Stimulated activated memory B cell treated with anti-CD40 and anti-IgM and Interleukin-4, amounts not matched to agents 10 μg/mL and 1 μg/mL and 100 μg/mL, for 72 hours (primary cell): ENCODE measurements around the gene MEIS3.
"Not testable (repeated sequence)": the region's sequence is repeated elsewhere in the genome, so short reads cannot be mapped to it uniquely, and the experiment has no call there.

Experiments
- ATAC-seq: fragments of 150-1000 bp; cut with Tn5 transposase; 2 replicates; pipeline ENCODE4 v1.10.0; 2021
- H3K27ac Mint-ChIP-seq: one replicate; pipeline ENCODE4 v1.8.0; 2022; ENCODE audit warnings: mild to moderate bottlenecking, mixed read lengths
- H3K27me3 Mint-ChIP-seq: one replicate; pipeline ENCODE4 v1.8.0; 2022; ENCODE audit warnings: mixed read lengths
- H3K36me3 Mint-ChIP-seq: one replicate; pipeline ENCODE4 v1.8.0; 2022; ENCODE audit warnings: mixed read lengths
- H3K4me1 Mint-ChIP-seq: one replicate; pipeline ENCODE4 v1.8.0; 2022; ENCODE audit warnings: mixed read lengths
- H3K4me3 Mint-ChIP-seq: one replicate; pipeline ENCODE4 v1.8.0; 2022; ENCODE audit warnings: mild to moderate bottlenecking, moderate library complexity, mixed read lengths
- H3K9me3 Mint-ChIP-seq: one replicate; pipeline ENCODE4 v1.8.0; 2022; ENCODE audit warnings: mixed read lengths

Gene MEIS3

DNA sequence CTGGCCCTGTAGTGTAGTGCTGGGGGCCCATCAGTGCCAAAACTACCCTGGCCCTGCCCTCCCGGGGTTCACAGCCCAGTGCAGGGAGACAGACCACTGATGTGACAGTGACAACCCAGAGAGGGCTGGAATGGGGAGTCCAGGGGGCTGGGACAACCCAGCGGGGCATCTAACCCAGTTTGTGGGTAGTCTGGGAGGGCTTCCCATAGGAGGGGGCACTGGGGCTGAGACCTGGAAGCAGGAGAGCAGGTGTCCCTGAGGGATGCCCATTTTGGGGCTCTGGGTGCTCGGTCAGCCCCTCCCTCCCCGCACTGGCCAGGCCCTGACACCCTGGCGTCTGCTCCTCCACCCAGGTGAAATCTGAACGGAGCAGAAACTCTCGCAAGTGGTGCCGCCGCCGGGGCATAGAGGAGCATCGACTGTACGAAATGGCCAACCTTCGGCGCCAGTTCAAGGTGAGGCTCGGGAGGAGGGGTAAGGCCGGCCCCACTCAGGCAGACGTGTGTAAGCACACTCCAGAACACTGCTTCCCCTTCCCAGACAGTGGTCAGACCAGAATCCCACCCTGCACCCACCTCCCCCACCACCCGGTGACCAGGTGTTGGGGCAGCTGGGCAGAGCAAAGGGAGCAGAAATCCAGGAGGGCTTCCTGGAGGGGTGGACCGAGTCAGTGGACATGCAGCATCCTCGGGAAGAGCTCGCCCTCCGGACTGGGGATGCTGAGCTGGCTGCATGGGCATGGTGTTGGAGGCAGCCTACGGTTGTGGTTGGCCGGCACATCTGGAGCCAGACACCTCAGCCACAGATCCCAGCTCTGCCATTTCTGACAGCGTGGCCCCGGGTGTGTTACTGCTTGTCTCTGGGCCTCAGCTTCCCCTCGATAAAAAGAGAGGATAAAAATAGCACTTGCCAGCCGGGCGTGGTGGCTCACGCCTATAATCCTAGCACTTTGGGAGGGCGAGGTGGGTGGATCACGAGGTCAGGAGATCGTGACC, 45.8 kb downstream of the MEIS3 start:
- Mint-ChIP-seq H3K27ac (no peak overlapping the region), H3K4me1 (no peaks in the 10 kb centered on the region), H3K9me3 (no peaks in the 10 kb centered on the region), H3K27me3 (no peaks in the 10 kb centered on the region), H3K36me3 (peaks cover 53% of the 10 kb centered on the region), H3K4me3 (no peak overlapping the region)
- no peak for ATAC-seq

DNA sequence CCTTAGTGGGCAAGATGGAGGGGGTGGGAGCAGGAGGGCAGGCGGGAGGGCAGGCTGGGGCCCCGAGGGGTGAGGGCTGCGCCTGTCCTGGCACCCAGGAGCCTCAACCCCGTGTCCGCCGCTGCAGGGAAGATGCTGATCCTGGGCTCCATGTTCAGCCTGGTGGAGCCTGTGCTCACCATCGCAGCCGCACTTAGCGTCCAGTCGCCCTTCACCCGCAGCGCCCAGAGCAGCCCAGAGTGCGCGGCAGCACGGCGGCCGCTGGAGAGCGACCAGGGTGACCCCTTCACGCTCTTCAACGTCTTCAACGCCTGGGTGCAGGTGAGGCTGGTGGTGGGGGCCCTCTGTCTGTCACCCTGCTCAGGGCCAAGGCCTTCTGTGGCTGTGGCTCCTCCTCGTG, 46.7 kb downstream of the MEIS3 start:
- no peaks in the 10 kb centered on the region for H3K9me3 Mint-ChIP-seq
- no peaks in the 10 kb centered on the region for H3K4me1 Mint-ChIP-seq
- no peak overlapping the region for H3K27ac Mint-ChIP-seq
- H3K27me3 Mint-ChIP-seq = no peaks in the 10 kb centered on the region
- no peak overlapping the region for H3K4me3 Mint-ChIP-seq
- peaks cover 43% of the 10 kb centered on the region for H3K36me3 Mint-ChIP-seq
- ATAC-seq = no peak

DNA sequence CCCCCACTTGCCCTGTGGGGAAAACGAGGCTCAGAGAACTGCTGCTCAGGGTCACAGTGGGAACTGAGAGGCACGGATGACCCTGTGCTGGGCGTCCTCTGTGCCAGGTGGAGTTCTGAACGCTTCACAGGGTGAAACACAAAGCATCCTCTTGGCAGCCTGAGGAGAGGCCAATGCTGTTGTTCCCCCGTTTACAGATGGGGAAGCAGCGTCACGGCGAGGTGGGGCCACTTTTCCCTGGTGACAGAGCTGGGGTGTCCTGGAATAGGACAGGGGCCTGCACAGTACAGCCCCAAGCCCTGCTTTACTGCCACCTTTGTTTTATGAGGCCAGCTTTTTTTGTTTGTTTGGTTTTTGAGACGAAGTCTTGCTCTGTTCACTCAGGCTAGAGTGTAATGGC, 48.1 kb downstream of the MEIS3 start:
- peaks cover 39% of the 10 kb centered on the region for H3K36me3 Mint-ChIP-seq
- H3K27ac Mint-ChIP-seq = no peak overlapping the region
- H3K27me3 Mint-ChIP-seq = no peaks in the 10 kb centered on the region
- H3K9me3 Mint-ChIP-seq = no peaks in the 10 kb centered on the region
- no peak overlapping the region for H3K4me3 Mint-ChIP-seq
- no peak for ATAC-seq
- no peaks in the 10 kb centered on the region for H3K4me1 Mint-ChIP-seq

DNA sequence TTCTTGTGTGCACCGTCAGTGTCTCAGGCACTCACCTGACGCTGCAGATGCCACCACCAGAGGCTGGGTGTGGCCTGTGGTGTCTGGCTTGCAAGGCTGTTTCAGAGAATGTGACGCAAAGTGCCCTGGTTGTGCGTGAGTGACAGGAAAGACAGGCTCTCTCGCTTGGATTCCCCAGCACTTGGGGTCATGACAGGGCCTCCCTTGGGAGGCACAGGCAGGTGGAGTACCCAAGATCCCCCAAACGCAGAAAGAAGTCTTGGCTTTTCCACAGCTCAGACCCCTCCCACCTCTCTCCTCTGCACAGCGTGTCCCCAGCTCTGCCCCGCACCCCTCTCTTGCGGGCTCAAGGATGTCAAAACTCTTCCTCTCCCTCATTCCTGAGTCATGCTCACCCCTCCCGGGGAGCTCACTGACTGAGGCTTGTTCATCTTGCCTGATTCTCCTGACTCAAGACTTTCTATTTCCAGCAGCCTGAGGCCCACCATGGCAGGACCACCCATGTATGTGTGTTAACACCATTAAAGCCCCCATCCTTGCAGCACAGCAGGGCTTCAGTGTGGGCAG, 49.2 kb downstream of the MEIS3 start:
- H3K9me3 Mint-ChIP-seq = no peaks in the 10 kb centered on the region
- H3K4me3 Mint-ChIP-seq = no peak overlapping the region
- no peak overlapping the region for H3K27ac Mint-ChIP-seq
- no peaks in the 10 kb centered on the region for H3K27me3 Mint-ChIP-seq
- H3K4me1 Mint-ChIP-seq = no peaks in the 10 kb centered on the region
- ATAC-seq = no peak
- H3K36me3 Mint-ChIP-seq = peaks cover 35% of the 10 kb centered on the region

DNA sequence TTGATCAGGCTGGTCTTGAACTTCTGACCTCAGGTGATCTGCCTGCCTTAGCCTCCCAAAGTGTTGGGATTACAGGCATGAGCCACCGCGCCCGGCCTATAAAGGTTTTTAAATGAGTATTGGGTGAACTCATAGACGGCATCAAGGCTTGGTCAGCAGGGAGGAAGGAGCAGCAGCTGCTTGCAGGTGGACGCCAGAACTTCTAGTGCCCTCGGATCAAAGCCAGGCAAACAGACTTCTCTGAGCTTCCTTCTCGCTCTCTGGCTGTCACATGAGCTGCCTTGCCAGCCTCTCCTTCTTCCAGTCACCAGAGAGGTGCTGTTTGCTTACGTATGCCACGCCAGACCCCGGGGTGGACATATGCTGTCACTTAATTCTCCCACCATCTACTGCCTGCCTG, 53.9 kb downstream of the MEIS3 start:
- not testable (repeated sequence) for ATAC-seq, H3K9me3 Mint-ChIP-seq, H3K4me1 Mint-ChIP-seq, H3K27me3 Mint-ChIP-seq, H3K4me3 Mint-ChIP-seq, H3K27ac Mint-ChIP-seq
- peaks cover 67% of the 10 kb centered on the region for H3K36me3 Mint-ChIP-seq

DNA sequence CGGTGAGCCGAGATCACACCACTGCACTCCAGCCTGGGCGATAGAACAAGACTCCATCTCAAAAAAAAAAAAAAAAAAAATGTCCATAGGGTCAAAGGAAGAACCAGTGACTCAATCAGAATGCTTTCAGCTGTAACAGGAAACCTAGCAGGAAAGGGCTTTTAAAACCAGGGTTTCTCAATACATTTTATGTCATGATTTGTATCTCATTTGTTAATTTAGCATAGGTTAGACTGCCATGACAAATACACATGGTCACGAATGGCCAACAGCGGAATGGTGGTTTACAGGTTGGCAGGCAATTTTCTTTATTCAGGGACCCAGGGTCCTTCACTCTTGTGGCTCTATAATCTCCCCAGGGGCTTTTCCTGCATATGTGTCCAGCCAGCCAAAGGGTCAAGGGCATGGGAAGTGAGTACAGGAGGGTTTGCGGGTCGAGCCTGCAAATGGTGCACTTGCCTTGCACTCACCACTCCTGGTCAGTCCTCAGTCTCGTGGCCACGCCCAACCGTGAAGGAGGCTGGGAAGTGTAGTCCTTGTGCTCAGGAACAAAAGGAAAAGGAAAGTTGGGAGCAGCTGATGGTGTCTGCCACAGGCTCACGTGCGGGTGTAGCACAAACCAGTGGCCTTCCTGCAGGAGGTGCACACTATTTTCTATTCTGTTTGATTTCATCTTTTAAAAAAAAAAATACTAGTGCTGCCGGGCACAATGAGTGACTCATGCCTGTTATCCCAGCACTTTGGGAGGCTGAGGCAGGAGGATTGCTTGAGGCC, 55.4 kb downstream of the MEIS3 start:
- Mint-ChIP-seq H3K4me3 (no peak overlapping the region), H3K36me3 (peaks cover 66% of the 10 kb centered on the region), H3K27me3 (no peaks in the 10 kb centered on the region), H3K27ac (no peak overlapping the region), H3K4me1 (no peaks in the 10 kb centered on the region), H3K9me3 (no peaks in the 10 kb centered on the region)
- ATAC-seq = no peak

DNA sequence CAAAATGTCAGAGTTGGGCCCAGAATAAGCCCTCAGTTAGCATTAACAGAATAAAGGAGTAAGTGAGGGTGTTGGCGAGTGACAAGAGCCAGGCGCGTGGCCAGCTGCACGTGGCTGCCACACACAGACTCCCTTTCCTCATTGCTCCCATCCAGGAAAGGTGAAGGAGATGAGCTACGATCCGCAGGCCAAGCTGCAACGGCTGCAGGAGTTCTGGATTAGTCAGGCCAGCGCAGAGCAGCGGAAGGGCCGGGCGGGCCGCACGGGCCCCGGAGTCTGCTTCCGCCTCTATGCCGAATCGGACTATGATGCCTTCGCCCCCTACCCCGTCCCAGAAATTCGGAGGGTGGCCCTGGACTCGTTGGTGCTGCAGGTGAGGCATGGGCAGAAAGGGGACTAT, 57.0 kb downstream of the MEIS3 start:
- no peaks in the 10 kb centered on the region for H3K27me3 Mint-ChIP-seq
- no peak overlapping the region for H3K4me3 Mint-ChIP-seq
- no peak for ATAC-seq
- H3K36me3 Mint-ChIP-seq = peaks cover 75% of the 10 kb centered on the region
- no peak overlapping the region for H3K27ac Mint-ChIP-seq
- H3K9me3 Mint-ChIP-seq = no peaks in the 10 kb centered on the region
- H3K4me1 Mint-ChIP-seq = no peaks in the 10 kb centered on the region

DNA sequence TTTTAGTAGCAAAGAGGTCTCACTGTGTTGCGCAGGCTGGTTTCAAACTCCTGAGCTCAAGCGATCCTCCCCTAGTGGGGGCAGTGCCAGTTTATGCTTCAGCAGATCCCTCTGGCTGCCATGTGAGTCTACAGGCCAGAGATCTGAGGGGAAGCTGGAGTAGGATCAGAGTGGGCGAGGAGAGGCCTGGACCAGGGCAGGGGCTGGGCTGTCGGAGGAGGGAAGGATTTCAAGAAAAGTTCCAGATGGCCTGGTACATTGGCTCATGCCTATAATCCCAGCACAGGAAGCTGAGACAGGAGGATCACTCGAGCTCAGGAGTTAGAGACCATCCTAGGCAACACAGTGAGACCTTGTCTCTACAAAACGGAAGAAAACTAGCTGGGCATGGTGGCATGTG, 60.4 kb downstream of the MEIS3 start:
- Mint-ChIP-seq H3K4me1 (peaks cover 17% of the 10 kb centered on the region), H3K4me3 (no peak overlapping the region), H3K36me3 (peaks cover 91% of the 10 kb centered on the region), H3K27me3 (no peaks in the 10 kb centered on the region), H3K9me3 (no peaks in the 10 kb centered on the region), H3K27ac (no peak overlapping the region)
- no peak for ATAC-seq

DNA sequence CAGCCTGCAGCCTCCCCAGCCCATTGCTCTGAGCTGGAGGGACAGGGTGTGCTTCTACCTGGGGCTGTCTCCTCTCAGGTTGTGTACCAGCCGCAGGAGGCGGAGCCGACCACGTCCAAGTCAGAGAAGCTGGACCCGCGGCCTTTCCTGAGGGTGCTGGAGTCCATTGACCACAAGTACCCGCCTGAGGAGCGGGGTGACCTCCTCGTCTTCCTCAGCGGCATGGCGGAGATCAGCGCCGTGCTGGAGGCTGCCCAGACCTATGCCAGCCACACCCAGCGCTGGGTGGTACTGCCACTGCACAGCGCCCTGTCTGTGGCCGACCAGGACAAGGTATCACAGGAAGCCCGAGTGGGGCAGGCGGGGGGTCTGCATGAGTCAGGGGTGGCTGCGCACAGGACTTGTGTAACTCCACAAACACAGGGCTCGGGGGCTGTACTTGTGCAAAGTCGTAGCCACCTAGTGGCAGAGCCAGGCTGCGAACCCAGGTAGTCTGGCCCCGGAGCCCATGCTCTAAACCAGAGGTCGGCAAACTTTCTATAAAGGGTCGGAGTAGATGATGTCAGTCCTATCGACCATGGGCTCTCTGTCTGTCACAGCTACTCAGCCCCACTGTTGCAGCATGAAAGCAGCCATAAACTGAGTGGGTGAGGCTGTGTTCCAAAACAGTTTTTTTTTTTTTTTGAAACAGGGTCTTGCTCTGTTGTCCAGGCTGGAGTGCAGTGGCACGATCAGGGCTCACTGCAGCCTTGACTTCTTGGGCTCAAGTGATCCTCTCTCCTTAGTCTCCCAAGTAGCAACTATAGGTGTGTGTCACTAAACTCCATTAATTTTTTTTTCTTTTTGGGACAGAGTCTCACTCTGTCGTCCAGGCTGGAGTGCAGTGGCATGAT, 61.3 kb downstream of the MEIS3 start:
- H3K36me3 Mint-ChIP-seq = peaks cover 91% of the 10 kb centered on the region
- no peak overlapping the region for H3K27ac Mint-ChIP-seq
- H3K4me3 Mint-ChIP-seq = no peak overlapping the region
- no peaks in the 10 kb centered on the region for H3K27me3 Mint-ChIP-seq
- no peak for ATAC-seq
- no peaks in the 10 kb centered on the region for H3K9me3 Mint-ChIP-seq
- H3K4me1 Mint-ChIP-seq = peaks cover 17% of the 10 kb centered on the region

DNA sequence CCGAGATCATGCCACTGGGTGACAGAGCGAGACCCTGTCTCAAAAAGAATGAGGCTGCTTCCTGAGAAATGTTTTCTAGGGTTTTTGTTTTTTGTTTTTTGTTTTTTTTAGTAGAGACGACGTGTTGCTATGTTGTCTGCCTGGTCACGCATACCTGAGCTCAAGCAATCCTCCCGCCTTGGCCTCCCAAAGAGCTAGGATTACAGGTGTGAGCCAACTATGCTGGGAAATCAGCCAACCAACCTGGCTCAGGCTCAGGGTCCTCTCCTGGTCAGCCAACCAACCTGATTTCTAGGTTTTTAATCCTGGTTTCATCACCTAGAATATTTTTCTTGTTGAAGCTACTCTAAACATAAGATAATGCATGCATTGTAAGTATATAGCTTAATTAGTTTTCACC, 62.4 kb downstream of the MEIS3 start:
- H3K4me3 Mint-ChIP-seq = no peak overlapping the region
- peaks cover 22% of the 10 kb centered on the region for H3K4me1 Mint-ChIP-seq
- no peak for ATAC-seq
- peaks cover 97% of the 10 kb centered on the region for H3K36me3 Mint-ChIP-seq
- H3K27me3 Mint-ChIP-seq = no peaks in the 10 kb centered on the region
- H3K9me3 Mint-ChIP-seq = no peaks in the 10 kb centered on the region
- no peak overlapping the region for H3K27ac Mint-ChIP-seq

DNA sequence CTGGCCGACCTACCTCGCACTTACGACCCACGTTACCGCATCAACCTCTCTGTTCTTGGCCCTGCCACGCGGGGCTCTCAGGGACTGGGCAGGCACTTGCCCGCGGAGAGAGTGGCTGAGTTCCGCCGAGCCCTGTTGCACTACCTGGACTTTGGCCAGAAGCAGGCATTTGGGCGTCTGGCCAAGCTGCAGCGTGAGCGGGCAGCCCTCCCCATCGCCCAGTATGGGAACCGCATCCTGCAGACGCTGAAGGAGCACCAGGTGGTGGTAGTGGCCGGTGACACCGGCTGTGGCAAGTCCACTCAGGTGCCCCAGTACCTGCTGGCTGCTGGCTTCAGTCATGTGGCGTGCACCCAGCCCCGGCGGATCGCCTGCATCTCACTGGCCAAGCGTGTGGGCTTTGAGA, 66.0 kb downstream of the MEIS3 start:
- no peaks in the 10 kb centered on the region for H3K27me3 Mint-ChIP-seq
- no peak overlapping the region for H3K4me3 Mint-ChIP-seq
- H3K4me1 Mint-ChIP-seq = peaks cover 55% of the 10 kb centered on the region
- no peak overlapping the region for H3K27ac Mint-ChIP-seq
- ATAC-seq = no peak
- H3K36me3 Mint-ChIP-seq = peaks cover 82% of the 10 kb centered on the region
- peaks cover 9% of the 10 kb centered on the region for H3K9me3 Mint-ChIP-seq
